HCT116 (cell line): ENCODE data around the gene SNAP91.
"Not testable (repeated sequence)": the region's sequence is repeated elsewhere in the genome, so short reads cannot be mapped to it uniquely, and the experiment has no call there.

Source experiments
- CBX3 ChIP-seq: IDR thresholded peaks from 2 replicates; pipeline ENCODE4 v1.6.1; 2012; ENCODE audit warnings: low read depth
- EGR1 ChIP-seq: IDR thresholded peaks from 2 replicates; pipeline ENCODE4 v1.6.1; 2012; ENCODE audit warnings: low read depth
- POLR2A ChIP-seq: IDR thresholded peaks from 2 replicates; pipeline ENCODE4 v1.7.0; 2011; ENCODE audit warnings: borderline replicate concordance; ENCODE audit not compliant: insufficient read depth, insufficient read length; ENCODE audit errors: extremely low read depth
- POLR2AphosphoS5 ChIP-seq: IDR thresholded peaks from 2 replicates; pipeline ENCODE4 v1.6.1; 2011; ENCODE audit warnings: mild to moderate bottlenecking, low read depth, low read length, moderate library complexity
- ZNF274 ChIP-seq: fragments of 200-500 bp; sonication (Bioruptor generic); IDR thresholded peaks from 2 replicates; pipeline ENCODE4 v1.6.1; 2014; ENCODE audit warnings: mild to moderate bottlenecking, low read depth, low read length, inconsistent platforms
- TF ChIP-seq, protein P1 (sequence below), 3 experiments: fragments of 200-600 bp in 1 of 3; sonication (generic) in 1 of 3; IDR thresholded peaks in 2 of 3; conservative IDR thresholded peaks in 1 of 3; 2 replicates each; pipeline ENCODE4 v1.5.1; 2012 to 2017; ENCODE audit warnings: low read depth in 2 of 3, low read length in 2 of 3, antibody characterized with exemption in 1 of 3, borderline replicate concordance in 1 of 3, control low read depth in 1 of 3, mild to moderate bottlenecking in 1 of 3, mixed read lengths in 1 of 3, mixed run types in 1 of 3, moderate library complexity in 1 of 3; ENCODE audit not compliant: insufficient read depth in 1 of 3
- TF ChIP-seq, protein P2 (sequence below): IDR thresholded peaks from 2 replicates; pipeline ENCODE4 v1.6.1; 2011; ENCODE audit warnings: mild to moderate bottlenecking, low read length, moderate library complexity; ENCODE audit not compliant: insufficient replicate concordance; ENCODE audit errors: extremely low read depth

DNA sequence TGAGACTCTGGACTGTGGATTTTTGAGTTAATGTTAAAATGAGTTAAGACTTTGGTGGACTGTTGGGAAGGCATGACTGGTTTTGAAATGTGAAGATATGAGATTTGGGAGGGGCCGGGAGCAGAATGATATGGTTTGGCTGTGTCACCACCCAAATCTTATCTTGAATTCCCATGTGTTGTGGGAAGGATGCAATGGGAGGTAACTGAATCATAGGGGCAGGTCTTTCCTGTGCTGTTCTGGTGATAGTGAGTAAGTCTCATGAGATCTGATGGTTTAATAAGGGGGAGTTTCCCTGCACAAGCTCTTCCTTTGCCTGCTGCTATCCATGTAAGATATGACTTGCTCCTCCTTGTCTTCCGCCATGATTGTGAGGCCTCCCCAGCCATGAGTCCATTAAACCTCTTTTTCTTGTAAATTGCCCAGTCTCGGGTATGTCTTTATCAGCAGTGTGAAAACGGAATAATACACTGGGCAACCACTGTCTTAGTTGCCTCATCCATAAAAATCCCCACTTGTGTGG, 137.2 kb downstream of the SNAP91 start:
- TF ChIP-seq POLR2A, POLR2AphosphoS5, ZNF274, EGR1, CBX3: not testable (repeated sequence)
- TF ChIP-seq, protein P1, sequence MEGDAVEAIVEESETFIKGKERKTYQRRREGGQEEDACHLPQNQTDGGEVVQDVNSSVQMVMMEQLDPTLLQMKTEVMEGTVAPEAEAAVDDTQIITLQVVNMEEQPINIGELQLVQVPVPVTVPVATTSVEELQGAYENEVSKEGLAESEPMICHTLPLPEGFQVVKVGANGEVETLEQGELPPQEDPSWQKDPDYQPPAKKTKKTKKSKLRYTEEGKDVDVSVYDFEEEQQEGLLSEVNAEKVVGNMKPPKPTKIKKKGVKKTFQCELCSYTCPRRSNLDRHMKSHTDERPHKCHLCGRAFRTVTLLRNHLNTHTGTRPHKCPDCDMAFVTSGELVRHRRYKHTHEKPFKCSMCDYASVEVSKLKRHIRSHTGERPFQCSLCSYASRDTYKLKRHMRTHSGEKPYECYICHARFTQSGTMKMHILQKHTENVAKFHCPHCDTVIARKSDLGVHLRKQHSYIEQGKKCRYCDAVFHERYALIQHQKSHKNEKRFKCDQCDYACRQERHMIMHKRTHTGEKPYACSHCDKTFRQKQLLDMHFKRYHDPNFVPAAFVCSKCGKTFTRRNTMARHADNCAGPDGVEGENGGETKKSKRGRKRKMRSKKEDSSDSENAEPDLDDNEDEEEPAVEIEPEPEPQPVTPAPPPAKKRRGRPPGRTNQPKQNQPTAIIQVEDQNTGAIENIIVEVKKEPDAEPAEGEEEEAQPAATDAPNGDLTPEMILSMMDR (IDR thresholded peaks at IDR 0.05 in 2 of 3, conservative IDR thresholded peaks at IDR 0.05 in 1 of 3; ENCODE audit: borderline replicate concordance in 1 of 3, insufficient read depth in 1 of 3, low read depth in 2 of 3, low read length in 2 of 3) = not testable (repeated sequence)
- TF ChIP-seq, protein P2, sequence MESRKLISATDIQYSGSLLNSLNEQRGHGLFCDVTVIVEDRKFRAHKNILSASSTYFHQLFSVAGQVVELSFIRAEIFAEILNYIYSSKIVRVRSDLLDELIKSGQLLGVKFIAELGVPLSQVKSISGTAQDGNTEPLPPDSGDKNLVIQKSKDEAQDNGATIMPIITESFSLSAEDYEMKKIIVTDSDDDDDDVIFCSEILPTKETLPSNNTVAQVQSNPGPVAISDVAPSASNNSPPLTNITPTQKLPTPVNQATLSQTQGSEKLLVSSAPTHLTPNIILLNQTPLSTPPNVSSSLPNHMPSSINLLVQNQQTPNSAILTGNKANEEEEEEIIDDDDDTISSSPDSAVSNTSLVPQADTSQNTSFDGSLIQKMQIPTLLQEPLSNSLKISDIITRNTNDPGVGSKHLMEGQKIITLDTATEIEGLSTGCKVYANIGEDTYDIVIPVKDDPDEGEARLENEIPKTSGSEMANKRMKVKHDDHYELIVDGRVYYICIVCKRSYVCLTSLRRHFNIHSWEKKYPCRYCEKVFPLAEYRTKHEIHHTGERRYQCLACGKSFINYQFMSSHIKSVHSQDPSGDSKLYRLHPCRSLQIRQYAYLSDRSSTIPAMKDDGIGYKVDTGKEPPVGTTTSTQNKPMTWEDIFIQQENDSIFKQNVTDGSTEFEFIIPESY = not testable (repeated sequence)
